ENCODE data around the gene CASZ1.

GRCh38 chr1:10779201-10779600, 17.2 kb downstream of the CASZ1 start:
- TF ChIP-seq CTCF (IDR thresholded peaks at IDR 0.05; ENCODE audit: borderline replicate concordance, extremely low read depth, low read length, poor library complexity, severe bottlenecking) (no peak), EZH2 (IDR thresholded peaks at IDR 0.05; ENCODE audit: borderline replicate concordance, low read depth, low read length, severe bottlenecking) (no peak)

Data from DND-41 (cell line).